Activated gamma-delta T cell (primary cell): Measurements from ENCODE around the gene NDRG4.

ENCODE experiments used
- DNase-seq: peaks from one replicate; lab custom pipeline; 2025; lab: John Stamatoyannopoulos, UW

The NDRG4 gene

GRCh38 chr16:58543685-58544084 is 43.7 kb downstream of the NDRG4 start:
- no peak for DNase-seq

- no peak for DNase-seq
These were observed 48.4 kb downstream of the NDRG4 start for GRCh38 chr16:58548378-58548777.

GRCh38 chr16:58551496-58551895 is 51.6 kb downstream of the NDRG4 start:
- DNase-seq = no peak

- no peak for DNase-seq
These were observed 56.7 kb downstream of the NDRG4 start for GRCh38 chr16:58556678-58557077.
